ENCODE data around the gene C16orf95.

- TF ChIP-seq CTCF (IDR thresholded peaks at IDR 0.05) (no peak), POLR2A (IDR thresholded peaks at IDR 0.05) (no peak)
Observed at GRCh38 chr16:87351320-87351698, 34.1 kb upstream of the C16orf95 start.

Data from right lobe of liver (tissue), 4 donors.